Endothelial cell of umbilical vein (primary cell): ENCODE measurements around the gene AGBL4. TPM values are rescaled to one million over a fixed set of nuclear protein-coding genes. Genes with fewer than 3 reads are reported as not detected.

Experiments used
- BruUV-seq: library from RNA; stranded (reverse); fragments of 400-500 nt; replicated peaks from 2 replicates; lab custom pipeline; 2021; lab: Mats Ljungman, UMichigan
- CTCF ChIA-PET: fragments of 300-600, 350-600 bp; sonication (Branson Sonifier 250); formaldehyde crosslinking; loops from one replicate; lab custom pipeline; 2021; ENCODE audit warnings: antibody characterized with exemption, inconsistent platforms; lab: Charles Lee
- POLR2A ChIA-PET: fragments of 300-600, 350-600 bp; sonication (Branson Sonifier 250); formaldehyde crosslinking; loops from one replicate; lab custom pipeline; 2021; ENCODE audit warnings: antibody characterized with exemption, inconsistent platforms; lab: Charles Lee
- DNase-seq: peaks from one replicate; pipeline ENCODE4 v3.0.0-alpha.2; 2011; ENCODE audit warnings: low read depth, low spot score
- FAIRE-seq: peaks from 2 replicates; lab custom pipeline; 2011; peaks lifted over from hg19 to GRCh38; lab: Jason Lieb, UNC
- H2AFZ ChIP-seq: 2 replicates; pipeline ENCODE4 v1.6.0; 2012; ENCODE audit warnings: low read depth, low read length, control low read depth, inconsistent platforms
- H3K27ac ChIP-seq: 2 replicates; pipeline ENCODE4 v1.5.1; 2011; ENCODE audit warnings: low read depth, mild to moderate bottlenecking, control low read depth, low read length, moderate library complexity; ENCODE audit not compliant: insufficient read depth
- H3K27me3 ChIP-seq, 2 experiments: 2 replicates each; pipeline versions ENCODE4 v1.6.0 to v1.6.1; 2011; ENCODE audit warnings: low read length in 2 of 2, mixed read lengths in 1 of 2; ENCODE audit not compliant: control insufficient read depth in 2 of 2, insufficient read depth in 2 of 2
- H3K36me3 ChIP-seq, 2 experiments: 2 replicates in 1 of 2; 3 replicates in 1 of 2; pipeline ENCODE4 v1.5.1; 2011; ENCODE audit warnings: low read length in 2 of 2, mild to moderate bottlenecking in 1 of 2, moderate library complexity in 1 of 2; ENCODE audit not compliant: control insufficient read depth in 2 of 2, insufficient read depth in 2 of 2; ENCODE audit errors: extremely low read depth in 1 of 2
- H3K4me1 ChIP-seq: 3 replicates; pipeline ENCODE4 v1.5.1; 2011; ENCODE audit warnings: mild to moderate bottlenecking, low read length; ENCODE audit not compliant: control insufficient read depth, insufficient read depth; ENCODE audit errors: extremely low read depth
- H3K4me2 ChIP-seq: 2 replicates; pipeline ENCODE4 v1.6.1; 2011; ENCODE audit warnings: low read length, control low read depth, mixed read lengths; ENCODE audit not compliant: insufficient read depth
- H3K4me3 ChIP-seq, 3 experiments: fragments of 200-600 bp in 1 of 3; sonication (generic), shearing (Covaris generic) in 1 of 3; replicated peaks in 1 of 3; 2 replicates each; pipeline ENCODE4 v1.5.1; 2011 to 2016; ENCODE audit warnings: control low read depth in 3 of 3, low read length in 3 of 3, mild to moderate bottlenecking in 2 of 3, inconsistent platforms in 1 of 3, low read depth in 1 of 3, moderate library complexity in 1 of 3; ENCODE audit not compliant: insufficient read depth in 1 of 3
- H3K79me2 ChIP-seq: 2 replicates; pipeline ENCODE4 v1.6.0; 2012; ENCODE audit warnings: low read length, inconsistent platforms; ENCODE audit not compliant: control insufficient read depth, insufficient read depth
- H3K9ac ChIP-seq: replicated peaks from 2 replicates; pipeline ENCODE3; 2011; ENCODE audit warnings: low read length, control low read depth; ENCODE audit not compliant: insufficient read depth; ENCODE audit errors: extremely low read depth
- H3K9me1 ChIP-seq: replicated peaks from 3 replicates; pipeline ENCODE4 v1.6.0; 2011; ENCODE audit warnings: mild to moderate bottlenecking, low read length; ENCODE audit not compliant: control insufficient read depth, insufficient read depth; ENCODE audit errors: extremely low read depth
- H3K9me3 ChIP-seq: replicated peaks from 2 replicates; pipeline ENCODE4 v1.5.1; 2012; ENCODE audit warnings: low read length, inconsistent platforms; ENCODE audit not compliant: control insufficient read depth, insufficient read depth
- H4K20me1 ChIP-seq: replicated peaks from 2 replicates; pipeline ENCODE3; 2011; ENCODE audit warnings: mild to moderate bottlenecking, low read length; ENCODE audit not compliant: control insufficient read depth, insufficient read depth; ENCODE audit errors: extremely low read depth
- CTCF ChIP-seq, 2 donors: IDR thresholded peaks; 1 replicate in 1 of 2; 2 replicates in 1 of 2; pipeline ENCODE4 v1.5.1; 2011; ENCODE audit warnings: low read length in 2 of 2, mild to moderate bottlenecking in 2 of 2, moderate library complexity in 2 of 2, control low read depth in 1 of 2, inconsistent platforms in 1 of 2, low read depth in 1 of 2; ENCODE audit not compliant: insufficient read depth in 1 of 2; ENCODE audit errors: extremely low read depth in 1 of 2
- EZH2 ChIP-seq: IDR thresholded peaks from 2 replicates; pipeline ENCODE4 v1.6.1; 2012; ENCODE audit warnings: borderline replicate concordance, low read depth, mild to moderate bottlenecking, moderate library complexity, low read length, inconsistent platforms; ENCODE audit not compliant: severe bottlenecking
- FOS ChIP-seq: IDR thresholded peaks from 2 replicates; pipeline ENCODE4 v1.6.1; 2011; ENCODE audit warnings: mild to moderate bottlenecking, low read length, moderate library complexity, borderline replicate concordance; ENCODE audit not compliant: insufficient read depth
- GATA2 ChIP-seq: IDR thresholded peaks from 2 replicates; pipeline ENCODE4 v1.7.0; 2011; ENCODE audit warnings: low read depth, mild to moderate bottlenecking, moderate library complexity, mixed read lengths, low read length; ENCODE audit not compliant: insufficient read length, insufficient read depth
- JUN ChIP-seq: IDR thresholded peaks from 2 replicates; pipeline ENCODE4 v1.6.1; 2011; ENCODE audit warnings: borderline replicate concordance, low read depth; ENCODE audit not compliant: insufficient read length, insufficient read depth
- MAX ChIP-seq: IDR thresholded peaks from 2 replicates; pipeline ENCODE4 v1.6.1; 2011; ENCODE audit not compliant: insufficient read depth, insufficient read length
- MYC ChIP-seq: IDR thresholded peaks from one replicate; pipeline ENCODE4 v1.6.1; 2011; ENCODE audit warnings: mild to moderate bottlenecking, low read depth, low read length
- POLR2A ChIP-seq: IDR thresholded peaks from 2 replicates; pipeline ENCODE4 v1.6.1; 2012; ENCODE audit warnings: low read depth, mild to moderate bottlenecking, control low read depth, low read length
- POLR2AphosphoS5 ChIP-seq: IDR thresholded peaks from 2 replicates; pipeline ENCODE4 v1.6.1; 2012; ENCODE audit warnings: low read depth, mild to moderate bottlenecking, control low read depth, low read length, moderate library complexity; ENCODE audit not compliant: insufficient read depth
- dilution Hi-C: fragments of 300-500 bp; cut with MboI; formaldehyde crosslinking; loops from one replicate; pipeline ENCODE4 v1.15.0; 2019; ENCODE audit warnings: low sequenced_read_pairs; ENCODE audit not compliant: extremely low pct_ligation_motif_present
- intact Hi-C: fragments of 100-400 bp; cut with micrococcal nuclease; formaldehyde crosslinking; loops from one replicate; pipeline ENCODE4 v1.10.0; 2022
- polyA plus RNA-seq, 4 experiments: library from polyadenylated mRNA; depleted of rRNA in 3 of 4; stranded (reverse) in 3 of 4; unstranded in 1 of 4; fragments of >200 nt; gene quantifications; 2 replicates each; pipeline versions ENCODE4 v1.2.1 to v1.2.3, GENCODE V29; 2011 to 2012; ENCODE audit warnings: missing spikeins in 1 of 4
- total RNA-seq: library from RNA; stranded (reverse); gene quantifications from 2 replicates; pipeline ENCODE4 v1.2.3, GENCODE V29; 2021

Gene AGBL4
- total and polyA plus RNA-seq, 2 donors (not counting 3 experiments of a cell fraction or from before 2014, with no cell fraction given), result not detected

GRCh38 chr1:49448200-49448599, 575.6 kb downstream of the AGBL4 start:
- H3K27me3 ChIP-seq, result no peaks in the 10 kb centered on the region
- POLR2A ChIA-PET, result no interaction called here
- H3K9me3 ChIP-seq, result peaks cover 11% of the 10 kb centered on the region
- CTCF ChIA-PET, result no interaction called here
- H2AFZ ChIP-seq, result no peak overlapping the region
- H4K20me1 ChIP-seq, result no peaks in the 10 kb centered on the region
- no peaks in the 10 kb centered on the region for H3K79me2 ChIP-seq
- no peak for FAIRE-seq
- no peak overlapping the region for H3K4me3 ChIP-seq
- no peak for DNase-seq
- TF ChIP-seq FOS (no peak), CTCF (IDR thresholded peaks at IDR 0.05; ENCODE audit: extremely low read depth in 1 of 2, insufficient read depth in 1 of 2, low read depth in 1 of 2, low read length in 2 of 2) (no peak), JUN (no peak), EZH2 (no peak), GATA2 (no peak), MYC (no peak), MAX (no peak), POLR2A (no peak), POLR2AphosphoS5 (no peak)
- no TSS peak for BruUV-seq
- no peak overlapping the region for H3K4me2 ChIP-seq
- dilution Hi-C loops, result no loop called here
- intact Hi-C loops, result no loop called here
- H3K27ac ChIP-seq, result no peak overlapping the region
- no peak overlapping the region for H3K9ac ChIP-seq
- no peaks in the 10 kb centered on the region for H3K4me1 ChIP-seq
- no peaks in the 10 kb centered on the region for H3K36me3 ChIP-seq
- no peaks in the 10 kb centered on the region for H3K9me1 ChIP-seq
